ENCODE data around the gene PANX1.
"Not testable (repeated sequence)": the region's sequence is repeated elsewhere in the genome, so short reads cannot be mapped to it uniquely, and the experiment has no call there.

Gene PANX1

GRCh38 chr11:94150704-94151685 is 22.4 kb downstream of the PANX1 start:
- no peak for DNase-seq

- DNase-seq = no peak
Observed at GRCh38 chr11:94151903-94152677, 23.4 kb downstream of the PANX1 start.

DNA sequence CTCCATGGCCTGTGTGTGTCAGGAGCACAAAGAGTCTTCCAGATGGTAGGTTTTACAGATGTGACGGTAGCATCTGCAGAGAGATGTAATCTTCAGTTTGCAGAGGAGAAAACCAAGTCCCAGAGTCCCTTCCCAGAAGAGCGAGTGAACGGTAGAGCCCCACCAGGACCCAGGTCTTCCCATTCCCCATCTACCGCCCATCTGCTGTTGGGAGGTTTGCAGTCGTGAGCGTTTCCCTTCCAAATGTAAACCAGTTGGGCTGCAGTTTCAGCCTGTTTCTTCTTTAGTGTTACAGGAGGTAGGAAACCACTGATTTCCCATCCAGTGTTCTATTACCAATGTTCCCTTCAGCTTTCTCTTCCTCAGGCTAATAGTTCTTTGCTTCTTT is 24.0 kb downstream of the PANX1 start:
- DNase-seq = no peak

GRCh38 chr11:94153320-94153719 is 24.7 kb downstream of the PANX1 start:
- no peak for DNase-seq

DNA sequence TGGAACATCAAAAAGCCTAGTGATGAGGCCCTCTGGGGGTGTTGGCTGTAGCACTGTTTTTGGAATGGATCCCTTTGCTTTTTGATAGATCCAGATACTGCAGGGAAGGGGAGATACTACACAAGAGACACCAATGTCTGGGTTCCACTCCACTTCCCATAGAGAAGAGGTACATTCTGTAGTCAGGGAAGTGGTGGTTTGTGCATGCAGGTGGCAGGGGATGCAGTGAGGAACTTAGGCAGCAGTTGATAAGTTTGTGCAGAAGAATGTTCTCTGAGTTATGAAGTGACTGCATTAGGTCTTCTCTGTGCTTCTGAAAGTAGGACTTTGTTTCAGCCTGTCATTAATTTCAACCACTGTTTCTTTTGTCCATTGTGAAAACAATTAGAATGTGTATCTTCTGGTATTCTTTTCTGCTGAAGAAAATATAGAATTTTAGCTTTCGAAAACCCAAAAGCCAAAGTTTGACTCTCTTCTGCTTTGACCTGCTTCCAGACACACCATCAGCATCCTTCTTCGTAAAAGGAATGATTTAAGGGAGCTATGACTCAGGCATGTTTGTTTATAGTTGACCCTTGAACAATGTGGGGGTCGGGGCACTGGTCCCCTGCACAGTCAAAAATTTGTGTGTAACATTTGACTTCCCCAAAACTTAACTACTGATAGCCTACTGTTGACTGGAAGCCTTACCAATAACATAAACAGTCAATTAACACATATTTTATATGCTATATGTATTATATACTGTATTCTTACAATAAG is 25.6 kb downstream of the PANX1 start:
- DNase-seq = no peak

DNA sequence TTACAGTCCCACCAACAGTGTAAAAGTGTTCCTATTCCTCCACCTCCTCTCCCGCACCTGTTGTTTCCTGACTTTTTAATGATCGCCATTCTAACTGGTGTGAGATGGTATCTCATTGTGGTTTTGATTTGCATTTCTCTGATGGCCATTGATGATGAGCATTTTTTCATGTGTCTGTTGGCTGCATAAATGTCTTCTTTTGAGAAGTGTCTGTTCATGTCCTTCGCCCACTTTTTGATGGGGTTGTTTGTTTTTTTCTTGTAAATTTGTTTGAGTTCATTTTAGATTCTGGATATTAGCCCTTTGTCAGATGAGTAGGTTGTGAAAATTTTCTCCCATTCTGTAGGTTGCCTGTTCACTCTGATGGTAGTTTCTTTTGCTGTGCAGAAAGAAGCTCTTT is 28.7 kb downstream of the PANX1 start:
- DNase-seq = not testable (repeated sequence)

- no peak for DNase-seq
Observed at GRCh38 chr11:94168882-94169281, 40.2 kb downstream of the PANX1 start.

DNA sequence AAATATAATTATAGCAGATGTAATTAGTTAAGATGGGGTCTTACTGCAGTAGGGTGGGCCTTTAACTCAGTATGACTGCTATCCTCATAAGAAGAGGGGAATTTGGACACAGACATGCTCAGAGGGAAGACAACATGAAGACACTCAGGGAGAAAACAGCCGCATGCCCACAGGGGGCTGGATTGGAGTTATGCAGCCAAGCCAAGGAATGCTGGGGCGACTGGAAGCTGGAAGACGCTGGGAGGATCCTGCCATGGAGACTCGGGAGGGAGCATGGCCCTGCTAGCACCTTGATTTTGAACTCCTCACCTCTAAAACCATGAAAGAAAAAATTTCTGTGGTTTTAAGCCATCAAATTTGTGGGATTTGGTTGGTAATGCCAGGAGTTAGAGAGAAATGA is 40.9 kb downstream of the PANX1 start:
- no peak for DNase-seq

- no peak for DNase-seq
Observed at GRCh38 chr11:94169930-94170545, 41.4 kb downstream of the PANX1 start.

- no peak for DNase-seq
Observed at GRCh38 chr11:94170953-94171352, 42.3 kb downstream of the PANX1 start.

- DNase-seq = peak; percentile 49
Observed at GRCh38 chr11:94171693-94172440, 43.2 kb downstream of the PANX1 start.

DNA sequence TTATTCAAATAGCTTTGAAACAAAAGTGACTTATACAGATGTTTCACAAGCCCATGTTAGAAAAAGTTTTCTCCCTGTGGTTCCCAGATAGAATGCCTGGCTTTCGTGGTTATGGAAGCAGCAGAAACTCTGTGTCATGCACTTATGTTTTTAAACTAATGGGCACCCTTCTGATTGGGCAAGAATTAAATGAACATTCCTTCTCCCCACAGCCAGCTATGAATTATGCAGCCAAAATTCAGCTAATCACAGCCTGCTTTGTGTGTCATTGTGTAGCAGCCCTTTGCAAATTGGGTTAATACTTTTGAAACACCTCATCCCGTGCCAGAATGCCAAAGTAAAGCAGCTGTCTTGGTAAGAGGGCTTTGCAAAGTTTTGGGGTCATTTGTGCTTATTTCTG is 46.9 kb downstream of the PANX1 start:
- DNase-seq = no peak

DNA sequence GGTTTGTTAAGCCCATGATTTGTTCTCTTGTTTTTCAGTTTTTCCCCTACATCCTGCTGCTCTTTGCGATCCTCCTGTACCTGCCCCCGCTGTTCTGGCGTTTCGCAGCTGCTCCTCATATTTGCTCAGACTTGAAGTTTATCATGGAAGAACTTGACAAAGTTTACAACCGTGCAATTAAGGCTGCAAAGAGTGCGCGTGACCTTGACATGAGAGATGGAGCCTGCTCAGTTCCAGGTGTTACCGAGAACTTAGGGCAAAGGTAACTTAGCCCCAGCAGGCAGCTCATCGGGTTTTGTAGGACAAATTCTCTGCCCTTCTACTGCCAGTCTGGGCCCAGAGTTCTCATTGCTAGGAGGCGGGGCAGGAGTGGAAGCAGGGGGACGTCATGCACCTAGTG is 49.7 kb downstream of the PANX1 start:
- DNase-seq = no peak

- DNase-seq = no peak
Observed at GRCh38 chr11:94179696-94180095, 51.1 kb downstream of the PANX1 start.

DNA sequence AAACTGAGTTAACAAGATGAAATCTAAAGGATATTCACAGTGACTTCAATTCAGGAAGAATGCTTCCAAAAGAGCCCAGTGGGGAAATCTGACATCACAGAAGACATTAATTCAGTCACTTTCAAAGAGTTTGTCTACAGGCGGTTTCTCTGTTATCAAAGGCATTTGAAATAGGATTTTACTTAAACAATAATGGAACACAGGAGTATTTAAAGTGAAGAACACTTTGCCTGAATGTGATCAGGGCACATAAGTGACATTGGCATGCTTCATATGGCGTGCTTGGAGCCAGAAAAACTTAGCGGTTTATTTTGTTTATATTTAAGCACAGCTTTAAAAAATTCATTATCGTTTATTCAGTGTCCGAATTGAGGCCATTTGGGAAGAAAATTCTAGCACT is 52.9 kb downstream of the PANX1 start:
- no peak for DNase-seq

GRCh38 chr11:94181943-94182342 is 53.3 kb downstream of the PANX1 start:
- DNase-seq = no peak

- DNase-seq = no peak
Observed at GRCh38 chr11:94183251-94183885, 54.7 kb downstream of the PANX1 start.

DNA sequence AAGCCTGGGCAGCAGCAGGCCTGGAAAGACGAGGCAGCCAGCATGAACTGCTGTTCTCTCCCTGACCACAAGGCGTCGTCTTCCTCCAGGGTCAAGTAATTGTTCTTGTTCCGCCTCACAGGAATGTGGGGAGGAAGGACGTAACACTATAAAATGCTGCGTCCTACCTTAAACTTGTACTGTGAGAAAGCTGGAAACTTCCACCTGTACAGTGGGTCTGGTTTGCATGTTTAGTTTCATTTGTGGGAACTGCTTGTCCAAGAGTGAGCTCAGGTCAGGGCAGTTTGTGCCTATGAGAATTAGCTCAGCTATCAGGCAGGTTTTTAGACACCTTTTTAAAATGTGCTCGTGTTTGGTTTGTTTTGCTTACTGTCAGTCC is 55.2 kb downstream of the PANX1 start:
- peak; percentile 44 for DNase-seq

DNA sequence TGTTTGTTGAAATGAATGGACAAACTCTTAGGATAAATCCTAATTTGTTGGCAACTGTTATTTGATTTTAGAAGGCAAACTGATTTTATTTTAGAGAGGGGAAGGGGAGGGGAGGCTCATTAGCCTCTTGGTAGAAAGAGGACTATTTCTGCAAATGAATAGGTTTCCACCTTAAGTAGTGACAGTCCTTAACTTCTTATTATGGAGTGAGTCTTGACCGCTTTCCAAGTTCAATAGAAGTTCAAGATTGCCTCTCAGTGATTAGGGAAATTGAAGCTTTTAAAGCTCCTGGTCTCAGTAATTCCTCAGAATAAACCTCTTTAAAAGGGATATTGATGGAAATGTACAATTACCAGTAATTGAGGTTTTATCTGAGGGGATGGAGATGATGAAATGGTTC is 55.7 kb downstream of the PANX1 start:
- DNase-seq = no peak

- DNase-seq = no peak
Observed at GRCh38 chr11:94184846-94185245, 56.2 kb downstream of the PANX1 start.

DNA sequence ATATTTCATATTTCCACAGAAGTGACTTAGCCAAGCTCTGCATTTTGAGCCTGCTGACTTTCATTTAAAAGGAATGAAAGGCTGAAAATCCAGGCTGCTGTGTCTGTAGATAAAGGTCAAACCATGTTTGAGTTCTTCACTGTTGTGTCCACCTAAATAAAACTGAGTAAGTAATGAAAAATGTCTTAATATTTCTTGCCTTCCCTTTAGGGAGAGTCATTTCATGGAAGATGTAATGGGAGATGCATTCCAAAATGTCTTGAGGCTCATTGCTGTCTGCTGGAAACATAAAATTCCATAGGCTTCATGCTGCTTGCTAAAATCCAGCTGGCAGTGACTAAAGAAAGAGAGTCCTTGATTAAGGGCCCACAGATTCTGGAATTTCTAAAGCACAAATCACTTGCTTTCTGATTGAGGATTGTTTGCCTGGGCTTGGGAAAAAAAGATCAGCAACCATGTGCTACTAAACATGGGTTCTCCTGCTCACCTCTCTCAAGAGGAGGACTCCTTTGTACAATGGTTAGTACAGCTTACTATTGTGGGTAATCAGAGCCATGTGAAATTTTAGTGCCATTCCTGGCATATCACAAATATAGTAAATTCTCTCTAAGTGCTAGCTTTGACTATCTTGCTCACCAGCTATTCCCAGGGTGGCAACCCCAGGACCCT is 56.9 kb downstream of the PANX1 start:
- DNase-seq = no peak

Measured in NCI-H82 (cell line).